GM21619 (cell line): ENCODE data around the gene PCDH18.

ENCODE experiments used
- ATAC-seq: cut with Tn5 transposase; IDR thresholded peaks from one replicate; pipeline ENCODE4 v1.9.1; 2021; ENCODE audit not compliant: unreplicated experiment

Gene PCDH18

DNA sequence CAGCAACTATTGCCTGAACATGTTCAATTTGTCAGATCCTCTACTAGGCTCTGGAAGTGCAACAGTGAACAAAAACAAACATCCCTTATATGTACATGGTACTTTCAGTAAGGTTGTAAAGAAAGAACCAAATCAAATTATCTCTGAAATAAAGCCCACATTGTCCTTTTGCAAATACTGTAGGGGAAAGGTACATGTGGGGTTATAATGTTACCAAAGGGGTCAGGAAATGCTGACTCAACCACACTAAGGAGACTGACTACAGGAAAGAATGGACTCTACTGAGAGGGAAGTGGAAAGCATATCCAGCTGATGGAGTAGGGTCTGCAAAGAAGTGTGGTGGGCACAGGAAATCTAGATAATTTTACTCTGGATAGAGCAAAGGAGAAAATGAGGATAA is 61.5 kb downstream of the PCDH18 start:
- ATAC-seq = no peak
